ENCODE results near the gene CDK18. TPM values are rescaled to one million over a fixed set of nuclear protein-coding genes. Genes with fewer than 3 reads are reported as not detected.

The CDK18 gene
- total RNA-seq, 1 donor from 2014 or later: 0.68 TPM

DNA sequence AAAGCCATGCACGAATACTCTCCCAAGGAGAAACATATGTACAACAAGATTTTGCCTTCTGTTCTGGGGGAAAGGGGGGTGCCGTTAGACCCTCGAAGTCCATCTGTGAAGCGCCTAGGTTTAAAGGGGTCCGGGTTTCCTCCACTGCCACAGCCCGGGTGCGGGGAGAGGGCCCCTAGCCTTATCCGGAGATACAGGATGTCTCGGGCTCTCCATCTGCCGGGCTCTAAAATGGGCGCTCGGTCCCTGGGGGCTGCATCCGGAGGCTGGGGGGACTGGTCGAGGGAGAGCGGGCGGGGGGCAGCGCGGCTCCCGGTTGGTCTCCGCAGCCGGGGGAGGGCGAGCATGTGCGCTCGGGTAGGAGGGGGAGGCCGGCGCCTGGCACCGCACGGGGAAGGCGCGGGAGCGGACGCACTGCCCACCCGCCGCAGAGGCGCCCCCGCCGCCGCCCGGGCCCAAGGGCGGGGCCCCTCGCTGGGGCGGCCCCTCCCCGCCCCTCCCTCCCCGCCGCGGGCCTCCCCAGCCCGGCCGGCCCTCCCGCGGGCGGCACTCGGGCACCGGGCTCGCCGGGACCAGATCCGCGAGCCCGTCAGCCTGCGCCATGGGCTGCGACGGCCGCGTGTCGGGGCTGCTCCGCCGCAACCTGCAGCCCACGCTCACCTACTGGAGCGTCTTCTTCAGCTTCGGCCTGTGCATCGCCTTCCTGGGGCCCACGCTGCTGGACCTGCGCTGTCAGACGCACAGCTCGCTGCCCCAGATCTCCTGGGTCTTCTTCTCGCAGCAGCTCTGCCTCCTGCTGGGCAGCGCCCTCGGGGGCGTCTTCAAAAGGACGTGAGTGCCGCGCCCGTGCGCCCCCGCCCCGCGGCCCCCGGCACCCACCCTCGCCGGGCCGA is 64.2 kb downstream of the CDK18 start:
- H3K9me3 Mint-ChIP-seq: no peaks in the 10 kb centered on the region
- no peak overlapping the region for H3K27ac Mint-ChIP-seq
- H3K4me3 Mint-ChIP-seq (ENCODE audit: low read depth): no peak overlapping the region
- H3K4me1 Mint-ChIP-seq (ENCODE audit: low read depth): no peaks in the 10 kb centered on the region
- DNase-seq (ENCODE audit: low spot score): no peak
- peaks cover 54% of the 10 kb centered on the region for H3K27me3 Mint-ChIP-seq (ENCODE audit: low read depth)
- intact Hi-C loops (cut with micrococcal nuclease): no loop called here
- no peaks in the 10 kb centered on the region for H3K36me3 Mint-ChIP-seq (ENCODE audit: low read depth)

- DNase-seq (ENCODE audit: low spot score): no peak
- no peaks in the 10 kb centered on the region for H3K4me1 Mint-ChIP-seq (ENCODE audit: low read depth)
- H3K9me3 Mint-ChIP-seq: no peaks in the 10 kb centered on the region
- intact Hi-C loops (cut with micrococcal nuclease): no loop called here
- H3K27ac Mint-ChIP-seq: no peak overlapping the region
- H3K27me3 Mint-ChIP-seq (ENCODE audit: low read depth): peaks cover 47% of the 10 kb centered on the region
- H3K36me3 Mint-ChIP-seq (ENCODE audit: low read depth): no peaks in the 10 kb centered on the region
- no peak overlapping the region for H3K4me3 Mint-ChIP-seq (ENCODE audit: low read depth)
These were observed 65.1 kb downstream of the CDK18 start for GRCh38 chr1:205569411-205570172.

DNA sequence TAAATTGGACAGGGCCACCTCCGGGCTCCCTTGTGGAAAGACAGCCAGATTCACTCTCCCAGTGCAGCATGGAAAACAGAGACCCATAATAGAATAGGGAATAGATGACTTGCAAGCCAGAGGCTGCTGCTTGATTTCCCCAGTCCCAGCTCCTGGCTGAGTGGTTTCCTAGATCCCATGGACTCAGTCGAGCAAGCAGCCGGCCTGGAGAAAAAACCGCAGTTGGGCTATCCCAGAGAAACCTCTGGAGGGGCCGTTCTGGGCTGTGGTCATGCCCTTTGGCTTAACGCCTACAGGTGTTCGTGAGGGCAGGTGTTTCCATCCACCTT is 65.7 kb downstream of the CDK18 start:
- Mint-ChIP-seq H3K27ac (no peak overlapping the region), H3K27me3 (ENCODE audit: low read depth) (peaks cover 47% of the 10 kb centered on the region), H3K36me3 (ENCODE audit: low read depth) (no peaks in the 10 kb centered on the region), H3K9me3 (no peaks in the 10 kb centered on the region), H3K4me1 (ENCODE audit: low read depth) (no peaks in the 10 kb centered on the region), H3K4me3 (ENCODE audit: low read depth) (no peak overlapping the region)
- intact Hi-C loops (cut with micrococcal nuclease): no loop called here
- DNase-seq (ENCODE audit: low spot score): no peak

GRCh38 chr1:205570796-205571537 is 66.5 kb downstream of the CDK18 start:
- H3K4me1 Mint-ChIP-seq (ENCODE audit: low read depth): no peaks in the 10 kb centered on the region
- H3K9me3 Mint-ChIP-seq: no peaks in the 10 kb centered on the region
- peaks cover 43% of the 10 kb centered on the region for H3K27me3 Mint-ChIP-seq (ENCODE audit: low read depth)
- no peak for DNase-seq (ENCODE audit: low spot score)
- H3K27ac Mint-ChIP-seq: no peak overlapping the region
- intact Hi-C loops (cut with micrococcal nuclease): no loop called here
- H3K36me3 Mint-ChIP-seq (ENCODE audit: low read depth): no peaks in the 10 kb centered on the region
- H3K4me3 Mint-ChIP-seq (ENCODE audit: low read depth): no peak overlapping the region

DNA sequence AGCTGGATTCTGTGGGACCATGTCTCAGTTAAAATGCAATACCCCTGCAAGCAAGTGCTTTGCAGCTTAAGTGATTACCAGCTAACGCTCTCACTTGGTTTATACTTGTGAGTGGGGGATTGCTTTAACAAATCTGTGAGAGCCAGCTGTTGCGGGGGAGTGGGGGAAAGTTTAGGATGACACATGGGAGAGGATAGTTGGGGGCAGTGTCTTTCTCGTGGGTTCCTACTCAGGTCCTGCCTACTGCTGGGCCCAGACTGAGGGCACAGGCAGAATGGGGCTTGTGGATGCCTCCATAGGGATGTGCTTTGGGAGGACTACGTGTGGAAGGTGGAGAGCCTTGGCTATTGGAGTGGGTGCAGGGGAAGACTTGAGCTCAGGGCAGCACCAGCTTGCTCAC is 67.3 kb downstream of the CDK18 start:
- no peak overlapping the region for H3K4me3 Mint-ChIP-seq (ENCODE audit: low read depth)
- H3K9me3 Mint-ChIP-seq: no peaks in the 10 kb centered on the region
- DNase-seq (ENCODE audit: low spot score): no peak
- H3K27me3 Mint-ChIP-seq (ENCODE audit: low read depth): peaks cover 43% of the 10 kb centered on the region
- H3K27ac Mint-ChIP-seq: no peak overlapping the region
- no peaks in the 10 kb centered on the region for H3K36me3 Mint-ChIP-seq (ENCODE audit: low read depth)
- H3K4me1 Mint-ChIP-seq (ENCODE audit: low read depth): no peaks in the 10 kb centered on the region
- intact Hi-C loops (cut with micrococcal nuclease): no loop called here

- DNase-seq (ENCODE audit: low spot score): no peak
- Mint-ChIP-seq H3K4me1 (ENCODE audit: low read depth) (no peaks in the 10 kb centered on the region), H3K27me3 (ENCODE audit: low read depth) (peaks cover 41% of the 10 kb centered on the region), H3K9me3 (no peaks in the 10 kb centered on the region), H3K4me3 (ENCODE audit: low read depth) (no peak overlapping the region), H3K36me3 (ENCODE audit: low read depth) (no peaks in the 10 kb centered on the region), H3K27ac (no peak overlapping the region)
- intact Hi-C loops (cut with micrococcal nuclease): no loop called here
These were observed 68.0 kb downstream of the CDK18 start for GRCh38 chr1:205572421-205572820.

DNA sequence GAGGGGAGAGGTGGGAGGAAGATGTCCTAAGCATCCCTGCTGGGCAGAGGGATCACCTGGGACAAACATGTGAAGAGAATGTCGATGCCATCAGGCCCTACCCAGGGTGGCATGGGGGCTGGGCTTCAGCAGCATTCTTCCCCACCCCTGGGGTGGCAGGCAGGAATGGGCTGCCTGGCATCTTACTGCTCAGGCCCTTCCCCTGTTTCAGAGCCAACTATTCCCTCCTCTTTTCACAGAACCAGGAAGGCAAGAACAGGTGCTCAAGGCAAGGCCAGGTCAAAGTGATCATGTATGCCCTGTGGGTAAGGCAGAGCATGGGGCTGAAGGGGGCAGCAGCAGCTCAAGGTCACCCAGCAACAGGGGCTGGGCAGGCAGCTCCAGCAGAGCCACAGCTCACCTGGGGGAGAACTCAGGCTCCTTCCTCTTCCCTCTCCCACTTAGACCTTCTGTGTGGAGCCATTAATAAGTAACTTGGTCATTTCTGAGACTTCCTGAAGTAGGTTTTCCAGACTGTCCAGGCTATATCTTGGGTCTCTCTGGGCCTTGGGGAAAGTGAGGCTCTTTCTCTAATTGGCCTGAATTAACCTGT is 70.9 kb downstream of the CDK18 start:
- Mint-ChIP-seq H3K4me3 (ENCODE audit: low read depth) (no peak overlapping the region), H3K9me3 (no peaks in the 10 kb centered on the region), H3K27ac (no peak overlapping the region), H3K4me1 (ENCODE audit: low read depth) (no peaks in the 10 kb centered on the region), H3K27me3 (ENCODE audit: low read depth) (peaks cover 34% of the 10 kb centered on the region), H3K36me3 (ENCODE audit: low read depth) (no peaks in the 10 kb centered on the region)
- DNase-seq (ENCODE audit: low spot score): no peak
- intact Hi-C loops (cut with micrococcal nuclease): no loop called here

- DNase-seq (ENCODE audit: low spot score): no peak
- Mint-ChIP-seq H3K4me3 (ENCODE audit: low read depth) (no peak overlapping the region), H3K36me3 (ENCODE audit: low read depth) (no peaks in the 10 kb centered on the region), H3K9me3 (no peaks in the 10 kb centered on the region), H3K27me3 (ENCODE audit: low read depth) (peaks cover 31% of the 10 kb centered on the region), H3K27ac (no peak overlapping the region), H3K4me1 (ENCODE audit: low read depth) (no peaks in the 10 kb centered on the region)
- intact Hi-C loops (cut with micrococcal nuclease): no loop called here
These were observed 71.5 kb downstream of the CDK18 start for GRCh38 chr1:205576011-205576410.

DNA sequence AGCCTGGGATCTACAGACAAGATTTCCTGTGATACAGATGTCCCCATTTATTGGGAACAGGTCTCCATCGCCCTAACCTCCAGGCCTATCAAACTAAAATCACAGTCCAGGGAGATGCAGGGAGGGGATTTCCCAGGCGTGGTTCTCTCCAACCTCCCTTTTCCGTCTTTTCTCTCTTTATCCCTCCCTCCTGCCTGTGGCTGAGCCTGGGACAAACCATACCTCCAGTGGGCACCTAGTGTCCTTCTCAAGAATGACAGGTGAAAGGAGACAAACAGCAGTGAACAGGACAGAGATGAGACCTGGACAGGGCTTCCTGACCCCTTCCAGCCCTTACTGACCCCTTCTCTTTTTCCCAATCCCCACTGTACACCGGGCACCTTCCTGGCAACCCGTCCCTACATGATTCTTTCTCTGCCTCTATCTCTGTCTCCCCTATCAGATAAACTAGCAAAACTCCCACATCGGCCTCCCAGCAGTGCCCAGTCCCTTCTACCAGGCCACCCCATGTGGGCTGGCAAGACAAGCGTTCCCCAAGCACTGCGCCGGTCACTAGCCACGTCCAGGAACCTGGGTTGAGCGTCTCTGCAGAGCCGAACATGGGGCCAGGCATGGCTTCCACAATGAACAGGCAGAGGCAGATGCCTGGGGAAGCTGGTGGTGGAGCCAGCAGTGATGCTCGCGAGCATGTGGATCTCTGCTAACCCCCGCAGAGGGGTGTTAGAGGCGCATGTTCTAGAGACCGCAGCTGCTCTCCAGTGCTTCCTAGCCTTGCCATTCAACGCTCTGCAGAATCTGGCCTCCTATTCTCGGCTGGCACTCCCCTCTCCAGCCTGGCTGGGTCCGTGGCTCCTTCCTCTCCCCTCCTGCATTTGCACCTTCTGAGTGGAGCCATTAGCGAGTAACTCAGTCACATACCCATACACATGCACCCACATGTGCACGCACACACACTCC is 72.6 kb downstream of the CDK18 start:
- no peaks in the 10 kb centered on the region for H3K4me1 Mint-ChIP-seq (ENCODE audit: low read depth)
- no peaks in the 10 kb centered on the region for H3K36me3 Mint-ChIP-seq (ENCODE audit: low read depth)

GRCh38 chr1:205577874-205578658 is 73.6 kb downstream of the CDK18 start:
- Mint-ChIP-seq H3K27me3 (ENCODE audit: low read depth) (peaks cover 20% of the 10 kb centered on the region), H3K27ac (no peak overlapping the region), H3K36me3 (ENCODE audit: low read depth) (no peaks in the 10 kb centered on the region), H3K9me3 (no peaks in the 10 kb centered on the region), H3K4me3 (ENCODE audit: low read depth) (no peak overlapping the region), H3K4me1 (ENCODE audit: low read depth) (no peaks in the 10 kb centered on the region)
- DNase-seq (ENCODE audit: low spot score): no peak
- intact Hi-C loops (cut with micrococcal nuclease): no loop called here

More for the DNA sequence above, 72.6 kb downstream of the CDK18 start:
- no peaks in the 10 kb centered on the region for H3K9me3 Mint-ChIP-seq
- H3K27ac Mint-ChIP-seq: no peak overlapping the region
- H3K27me3 Mint-ChIP-seq (ENCODE audit: low read depth): peaks cover 23% of the 10 kb centered on the region
- intact Hi-C loops (cut with micrococcal nuclease): no loop called here
- no peak overlapping the region for H3K4me3 Mint-ChIP-seq (ENCODE audit: low read depth)
- DNase-seq (ENCODE audit: low spot score): no peak

- Mint-ChIP-seq H3K27me3 (ENCODE audit: low read depth) (peaks cover 20% of the 10 kb centered on the region), H3K9me3 (no peaks in the 10 kb centered on the region), H3K4me1 (ENCODE audit: low read depth) (no peaks in the 10 kb centered on the region), H3K4me3 (ENCODE audit: low read depth) (no peak overlapping the region), H3K27ac (no peak overlapping the region), H3K36me3 (ENCODE audit: low read depth) (no peaks in the 10 kb centered on the region)
- intact Hi-C loops (cut with micrococcal nuclease): no loop called here
- DNase-seq (ENCODE audit: low spot score): no peak
These were observed 74.5 kb downstream of the CDK18 start for GRCh38 chr1:205578780-205579571.
